Epidermal melanocyte (primary cell): Measurements from ENCODE around the gene BICD2.

Experiments
- DNase-seq: peaks from one replicate; pipeline ENCODE4 v3.0.0; 2011; ENCODE audit warnings: low spot score; ENCODE audit not compliant: insufficient read length

BICD2 gene

DNA sequence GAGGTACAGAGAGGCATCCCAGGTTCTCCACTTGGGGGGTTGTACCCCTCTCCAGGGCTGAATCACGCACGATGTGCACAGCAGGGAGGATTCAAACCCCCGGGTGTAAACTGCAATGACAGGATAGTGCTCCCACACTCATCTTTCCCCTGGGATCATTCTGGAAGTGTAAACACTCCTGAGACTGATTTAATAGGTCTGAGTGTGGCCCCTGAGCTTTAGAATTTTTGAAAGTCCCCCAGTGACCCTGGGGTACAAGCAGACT lies 16.5 kb downstream of the BICD2 start:
- DNase-seq: no peak

DNA sequence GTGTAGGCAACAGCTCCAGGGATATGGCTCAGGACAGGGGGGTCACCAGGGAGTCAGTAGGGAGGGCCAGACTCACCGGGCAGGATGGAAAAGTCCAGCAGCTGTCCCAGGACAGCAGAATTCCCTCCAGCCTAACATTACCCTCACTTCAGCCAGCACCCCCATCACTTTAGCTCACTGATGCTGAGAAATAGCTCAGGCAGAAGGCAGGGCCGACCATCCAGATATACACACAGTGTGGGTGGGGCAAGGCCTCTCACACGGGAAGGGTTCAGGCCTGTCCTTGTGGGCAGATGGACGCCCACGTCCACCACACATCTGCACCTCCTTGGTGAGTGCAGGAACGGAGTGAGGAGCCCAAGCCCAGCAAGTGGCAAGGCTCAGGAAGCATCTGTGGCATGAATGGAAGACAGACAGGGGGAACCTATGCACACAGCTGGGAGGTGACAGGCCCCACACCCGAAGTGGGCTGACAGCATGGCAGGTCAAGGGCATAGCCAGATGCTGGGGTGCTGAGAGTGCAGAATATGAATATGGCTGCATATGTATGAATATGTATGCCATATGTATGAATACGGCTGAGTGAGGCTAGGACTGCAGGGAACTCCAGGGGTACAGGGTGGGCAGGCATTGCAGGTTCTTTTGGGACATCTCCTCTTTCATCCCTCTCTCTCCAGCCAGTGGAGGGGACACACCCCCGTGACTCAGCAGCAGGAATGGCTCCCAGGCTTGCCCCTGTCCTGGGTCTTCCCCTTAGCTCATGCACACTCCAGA lies 17.0 kb downstream of the BICD2 start:
- DNase-seq: no peak

DNA sequence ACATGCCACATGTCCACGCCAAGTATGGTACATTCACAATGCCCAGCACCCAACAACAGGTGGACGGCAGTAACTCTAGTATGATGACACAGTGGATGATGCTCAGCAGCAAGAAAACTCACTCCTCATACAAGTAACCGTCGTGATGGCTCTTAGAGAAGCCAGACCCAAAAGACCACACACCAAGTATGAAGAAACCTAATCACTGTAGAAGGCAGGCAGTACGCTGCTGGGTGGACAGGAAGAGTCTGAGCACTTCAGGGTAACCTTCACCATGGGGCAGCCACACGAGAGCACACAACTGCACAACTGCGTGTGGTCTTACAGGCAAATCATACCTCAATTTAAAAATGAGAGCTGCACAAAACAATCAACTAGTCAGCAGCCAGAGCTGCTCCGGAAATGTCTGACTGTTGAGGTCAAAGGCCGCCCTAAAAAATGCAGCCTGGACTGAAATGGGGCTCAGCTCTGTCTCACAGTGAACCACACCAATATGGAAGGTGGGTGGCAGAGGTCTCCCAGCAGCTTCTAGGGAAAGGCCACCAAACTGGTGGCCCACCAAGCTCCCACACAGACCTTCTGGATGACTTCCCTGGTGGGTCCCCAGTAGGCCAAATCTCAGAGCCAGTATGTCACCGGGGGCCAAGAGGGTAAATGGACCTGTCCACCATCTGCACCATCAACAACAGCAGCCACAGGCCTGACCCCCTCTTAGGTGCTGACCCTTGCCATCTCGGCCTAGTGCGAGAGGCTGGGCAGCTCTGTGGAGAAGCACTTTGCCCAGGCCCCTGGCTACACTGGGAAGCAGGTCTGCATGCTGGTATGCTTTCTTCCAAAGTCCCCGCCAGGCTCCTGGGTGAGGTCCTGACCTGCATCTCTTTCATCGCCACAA lies 17.8 kb downstream of the BICD2 start:
- no peak for DNase-seq

DNA sequence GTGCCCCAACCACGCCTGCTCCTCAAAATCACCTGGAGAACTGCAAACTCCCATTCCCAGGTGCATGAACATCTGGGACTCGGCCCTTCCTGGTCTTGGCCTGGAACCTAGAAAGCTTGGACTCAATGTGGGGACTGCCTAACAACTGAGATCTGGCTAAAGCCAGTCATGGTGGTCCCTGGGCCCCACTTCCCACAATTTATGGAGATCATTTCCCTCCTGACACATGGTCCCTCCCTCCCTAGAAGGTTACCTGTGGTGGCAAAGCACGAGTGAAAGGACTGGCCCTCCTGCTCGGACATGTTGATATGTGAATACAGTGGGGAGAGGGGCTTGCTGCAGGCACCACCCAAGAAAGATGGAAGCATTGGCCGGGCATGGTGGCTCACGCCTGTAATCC lies 18.8 kb downstream of the BICD2 start:
- no peak for DNase-seq

DNA sequence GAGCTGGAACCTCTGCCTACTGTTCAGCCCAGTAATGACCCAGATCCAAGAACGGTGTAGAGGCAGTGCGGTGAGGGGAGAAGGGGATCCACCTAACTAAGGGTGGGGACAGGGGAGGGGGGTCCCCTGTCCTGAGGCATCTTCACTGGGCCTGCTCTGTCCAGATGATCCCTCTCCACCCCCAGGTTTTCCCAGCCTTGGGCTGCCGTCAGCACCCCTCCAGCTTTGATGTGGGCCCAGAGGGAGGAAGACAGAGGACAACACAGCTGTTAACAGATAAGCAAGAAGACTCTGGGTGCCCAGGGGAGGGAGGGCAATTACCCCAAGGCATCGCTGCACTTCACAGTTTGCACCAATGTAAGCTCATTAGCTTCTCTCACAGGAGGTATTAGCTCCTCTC lies 19.3 kb downstream of the BICD2 start:
- no peak for DNase-seq

DNA sequence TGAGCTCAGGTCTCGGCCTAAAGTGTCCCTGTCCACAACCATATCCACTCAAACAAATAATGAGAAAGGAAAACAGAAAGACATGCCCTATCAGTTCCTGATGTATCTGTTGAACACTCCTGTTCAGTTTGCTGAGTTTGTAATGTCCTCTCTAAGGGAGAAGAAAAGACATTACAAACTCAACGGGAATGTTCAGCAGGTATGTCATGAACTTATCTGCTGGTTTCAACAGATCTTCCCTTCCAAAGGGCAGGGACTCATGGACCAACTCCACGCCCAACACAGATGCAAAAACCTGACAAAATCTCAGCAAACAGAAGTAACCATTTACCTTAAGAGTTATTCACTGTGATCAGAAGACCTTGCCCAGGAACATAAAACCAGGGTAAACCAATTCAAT lies 23.7 kb downstream of the BICD2 start:
- no peak for DNase-seq

DNA sequence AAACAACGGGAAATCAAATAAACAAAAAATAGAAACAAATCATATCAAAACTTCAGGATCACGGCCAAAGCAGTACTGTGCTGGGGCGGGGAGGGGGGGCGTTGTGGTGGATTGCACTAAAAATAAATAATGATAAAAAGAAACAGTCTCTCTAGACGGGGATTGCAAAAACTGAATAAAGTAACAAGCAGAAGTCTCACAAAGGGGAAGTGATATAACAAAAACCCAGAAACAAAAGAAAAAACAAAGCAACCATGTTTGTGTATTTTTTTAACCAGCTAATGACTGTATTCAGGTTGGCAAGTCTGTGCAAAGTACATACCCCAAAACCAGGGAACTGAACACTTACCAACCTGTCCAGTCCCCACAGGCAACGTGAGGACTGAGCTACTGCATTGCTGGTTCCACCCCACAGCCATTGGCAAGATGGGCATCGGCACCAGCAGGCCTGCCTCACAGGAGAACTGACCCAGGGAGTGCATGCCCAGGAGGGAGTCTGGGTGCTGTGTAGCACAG lies 24.1 kb downstream of the BICD2 start:
- DNase-seq: no peak

DNA sequence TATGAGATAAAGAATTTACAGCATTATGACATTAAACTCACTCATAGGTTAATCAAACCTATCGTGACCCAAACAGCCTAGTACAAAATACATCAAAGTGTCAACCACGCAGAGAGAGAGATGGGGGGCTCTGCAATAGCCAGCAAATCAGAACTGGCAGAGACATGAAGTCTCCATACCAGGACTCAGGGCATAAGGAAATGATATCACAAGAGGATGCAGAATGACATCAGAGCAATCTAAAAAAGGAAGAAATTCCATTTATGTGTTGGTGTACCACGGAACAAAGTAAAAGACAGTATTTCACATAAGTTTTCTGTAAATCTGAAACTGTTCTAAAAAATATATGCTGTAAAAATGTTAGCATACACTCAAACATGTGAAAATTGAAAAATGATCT lies 24.6 kb downstream of the BICD2 start:
- DNase-seq: no peak

DNA sequence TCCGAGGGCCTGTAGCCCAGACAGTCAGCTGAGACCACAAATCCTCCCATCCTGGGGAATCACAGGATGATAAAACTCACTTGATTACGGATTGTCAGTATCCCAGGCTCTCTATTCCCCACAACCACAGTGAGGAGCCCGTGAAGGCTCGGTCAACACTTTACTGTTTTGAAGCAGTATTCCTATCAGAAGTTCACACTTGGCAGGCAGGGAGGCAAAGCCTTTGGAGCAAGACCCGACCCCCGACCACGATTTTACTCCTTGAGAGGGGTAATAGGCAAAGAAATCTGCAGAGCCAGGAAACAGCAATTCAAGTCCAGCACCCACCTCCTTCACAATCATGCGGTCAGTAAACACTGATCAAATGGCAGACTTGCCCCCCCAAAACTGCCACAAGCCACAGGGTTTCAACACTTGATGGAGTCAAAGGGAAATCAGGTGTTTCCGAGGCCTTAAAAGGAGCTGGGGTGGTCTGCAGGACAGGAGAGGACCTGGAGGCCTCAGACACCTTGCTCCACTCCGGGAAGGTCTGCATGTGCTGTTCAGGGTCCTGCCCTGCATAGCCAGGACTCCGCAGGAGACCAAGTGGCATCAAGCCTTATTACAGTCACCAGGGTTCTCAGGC lies 25.2 kb downstream of the BICD2 start:
- no peak for DNase-seq

DNA sequence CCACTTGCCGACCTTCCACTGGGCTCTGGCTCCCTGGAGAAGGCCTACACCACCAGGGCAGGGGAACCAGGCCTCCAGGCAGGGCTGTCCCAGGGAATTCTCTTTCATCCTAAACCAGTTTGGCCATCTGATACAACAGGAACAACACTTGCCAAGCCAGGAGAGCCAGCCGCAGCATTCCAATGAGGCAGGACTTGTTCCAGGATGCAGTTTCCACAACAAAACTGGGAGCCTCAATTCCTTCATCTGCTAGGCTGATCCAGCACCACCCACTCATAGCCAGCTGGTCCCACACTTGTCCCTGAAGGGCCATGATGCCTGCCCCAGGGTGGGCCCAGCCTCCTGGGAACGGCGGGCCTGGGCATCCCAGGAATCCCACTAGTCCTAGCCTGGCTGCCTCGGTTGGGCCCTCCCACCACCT lies 26.0 kb downstream of the BICD2 start:
- DNase-seq: no peak

DNA sequence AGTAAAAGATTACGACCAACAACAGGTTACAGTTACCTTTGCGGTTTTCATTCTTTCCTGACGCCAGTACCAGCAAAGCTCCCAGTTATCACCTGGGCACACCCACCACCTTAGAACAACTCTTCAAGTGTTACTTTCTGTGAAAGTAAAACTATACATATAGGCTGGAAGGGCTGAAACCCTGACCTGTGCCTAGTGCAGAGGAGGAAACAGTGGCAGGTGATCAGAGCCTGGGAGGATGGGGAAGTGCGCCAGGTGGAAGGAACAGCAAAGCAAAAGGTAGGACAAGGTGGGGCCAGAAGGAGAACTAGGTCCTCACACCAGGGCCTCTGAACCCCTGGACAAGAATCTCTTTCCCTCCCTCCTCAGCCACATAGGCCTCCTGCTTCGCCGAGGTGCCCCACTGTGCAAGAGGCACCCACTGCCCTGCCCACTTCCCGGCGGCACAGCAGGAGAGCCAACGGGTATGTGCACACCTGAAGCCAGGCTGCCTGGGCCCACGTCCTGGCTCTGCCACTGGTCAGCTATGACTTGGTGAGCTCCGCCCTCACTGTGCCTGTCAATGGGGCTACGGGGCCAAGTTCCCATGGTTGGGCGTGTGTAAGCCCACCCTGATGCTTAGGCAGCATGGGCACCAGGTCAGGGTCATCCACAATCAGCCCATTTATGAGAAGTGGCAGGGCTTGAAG lies 26.9 kb downstream of the BICD2 start:
- DNase-seq: no peak

DNA sequence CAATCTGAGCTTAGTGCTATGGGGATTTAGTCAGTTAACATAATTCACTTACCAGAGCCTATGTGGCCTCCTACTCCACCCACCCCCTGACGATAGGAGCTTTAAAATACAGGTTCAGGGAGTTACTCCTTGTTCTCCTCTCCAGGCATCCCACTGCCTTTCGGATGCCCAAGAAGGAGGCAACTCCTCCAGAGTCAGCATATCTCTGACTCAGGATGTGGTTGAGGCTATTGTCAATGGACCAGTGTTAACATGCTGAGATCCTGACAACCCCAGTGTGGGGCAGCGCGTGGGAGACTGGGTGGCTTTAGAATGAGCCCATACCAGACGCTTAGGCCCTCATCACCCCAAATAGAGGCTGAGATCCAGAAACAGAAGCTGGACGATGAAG lies 27.4 kb downstream of the BICD2 start:
- no peak for DNase-seq

DNA sequence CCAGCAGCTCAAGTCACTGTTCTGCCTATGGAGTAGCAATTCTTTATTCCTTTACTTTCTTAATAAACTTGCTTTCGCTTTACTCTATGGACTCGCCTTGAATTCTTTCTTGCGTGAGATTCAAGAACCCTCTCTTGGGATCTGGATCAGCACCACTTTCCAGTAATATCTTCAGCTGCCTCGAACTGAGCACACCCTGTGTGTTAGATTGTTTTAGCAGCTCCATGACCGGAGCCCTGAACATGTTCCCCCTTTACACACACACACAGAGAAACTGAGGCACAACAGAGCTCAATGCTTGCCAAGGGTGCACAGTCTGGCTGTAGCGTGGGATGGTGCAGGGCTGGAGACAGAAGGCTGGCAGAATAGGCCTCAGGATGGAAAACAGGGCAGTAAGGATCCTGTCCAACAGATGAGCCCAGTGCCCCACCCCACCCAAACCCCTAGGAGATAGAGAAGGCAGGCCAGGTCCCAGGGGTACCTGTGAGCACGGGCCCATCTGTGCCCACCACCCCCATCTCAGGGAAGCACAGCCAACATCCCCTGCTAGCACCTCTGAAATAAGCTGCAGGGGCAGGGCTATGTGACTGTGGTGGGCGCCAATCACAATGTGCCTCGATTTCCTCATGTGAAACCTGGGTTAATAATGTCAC lies 27.9 kb downstream of the BICD2 start:
- DNase-seq: no peak

DNA sequence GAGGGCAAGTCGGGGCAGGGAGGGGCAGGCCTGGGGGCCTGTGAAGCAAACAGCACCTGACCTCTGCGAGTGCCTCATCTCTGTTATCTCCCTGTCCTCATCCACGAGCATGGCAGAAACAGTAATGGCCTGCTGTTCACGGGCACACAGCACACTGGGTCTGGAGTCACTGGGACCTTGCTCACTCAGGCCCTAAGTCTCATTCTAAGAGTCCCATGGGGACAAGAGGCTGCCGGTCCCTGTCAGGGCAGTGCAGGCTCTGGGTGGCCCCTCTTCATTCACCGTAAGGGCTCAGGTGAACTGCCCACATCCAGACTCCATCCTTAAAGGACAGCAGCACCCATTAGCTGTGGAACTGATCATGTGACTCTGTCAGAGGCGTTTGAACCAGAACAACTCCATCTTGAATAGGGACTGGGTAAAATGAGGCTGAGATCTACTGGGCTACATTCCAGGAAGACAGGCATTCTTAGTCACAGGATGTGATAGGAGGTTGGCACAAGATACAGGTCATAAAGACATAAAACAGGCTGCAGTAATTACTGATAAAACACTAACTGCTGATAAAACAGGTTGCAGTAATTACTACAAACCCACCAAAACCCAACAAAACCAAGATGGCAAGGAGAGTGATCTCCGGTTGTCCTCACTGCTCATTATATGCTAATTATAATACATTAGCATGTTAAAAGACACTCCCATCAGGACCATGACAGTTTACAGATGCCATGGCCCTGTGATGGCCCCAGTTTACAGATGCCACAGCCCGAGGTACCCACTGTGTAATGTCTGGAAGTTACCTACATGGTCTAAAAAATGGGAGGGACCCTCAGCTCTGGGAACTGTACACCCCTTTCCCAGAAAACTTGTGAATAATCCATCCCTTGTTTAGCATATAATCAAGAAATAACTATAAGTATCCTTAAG lies 28.7 kb downstream of the BICD2 start:
- DNase-seq: no peak

DNA sequence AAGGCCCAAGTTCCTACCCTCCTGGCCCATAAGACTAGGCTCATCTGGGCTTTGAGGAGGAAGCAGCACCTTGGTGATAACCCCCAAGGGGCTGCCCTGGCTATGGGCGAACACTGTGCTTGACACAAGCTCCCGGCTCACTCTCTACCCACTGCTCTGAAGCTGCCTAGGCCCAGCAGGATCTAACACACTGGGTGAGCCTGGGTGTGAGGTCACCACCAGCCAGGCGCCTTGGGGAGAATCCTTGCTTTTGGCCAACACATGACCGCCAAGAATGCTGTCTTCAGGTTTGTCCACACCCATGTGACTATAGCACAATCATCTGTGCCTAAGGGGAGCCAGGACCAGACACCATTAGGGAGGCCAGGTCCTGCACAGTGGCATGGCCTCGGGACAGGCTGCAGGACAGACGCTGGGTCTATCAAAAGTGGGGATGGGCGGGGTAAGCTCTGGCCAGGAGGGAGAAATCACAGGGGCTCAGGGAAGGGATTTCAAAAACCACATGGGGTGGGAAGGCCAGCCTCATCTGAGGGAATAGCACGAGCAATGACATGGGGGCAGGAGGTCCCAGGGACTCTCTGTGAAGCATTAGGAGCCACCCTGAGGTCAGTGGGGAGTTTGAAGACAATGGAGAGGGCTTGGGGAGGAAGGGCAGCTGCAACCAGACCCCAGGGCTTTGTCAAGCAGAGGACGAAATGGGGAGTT lies 29.6 kb downstream of the BICD2 start:
- DNase-seq: no peak

DNA sequence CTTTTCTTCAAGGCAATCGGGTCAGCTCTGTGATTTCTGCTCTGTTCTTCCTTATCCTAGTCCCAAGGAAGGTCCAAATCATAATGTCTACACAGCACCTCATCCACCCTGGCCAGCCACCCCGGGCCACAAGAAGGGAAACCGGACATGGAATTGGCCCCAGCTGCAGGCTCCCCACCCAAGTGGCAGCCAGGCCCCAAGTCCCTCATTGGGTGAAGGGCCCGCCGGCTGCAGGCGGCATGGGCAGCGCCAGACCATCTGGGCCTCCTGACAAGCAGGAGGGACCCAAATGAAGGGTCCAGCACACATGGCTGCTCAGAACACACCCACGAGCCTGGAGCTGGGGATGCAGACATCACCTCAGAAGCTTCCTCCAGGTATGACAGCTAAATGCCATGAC lies 33.7 kb downstream of the BICD2 start:
- DNase-seq: no peak

DNA sequence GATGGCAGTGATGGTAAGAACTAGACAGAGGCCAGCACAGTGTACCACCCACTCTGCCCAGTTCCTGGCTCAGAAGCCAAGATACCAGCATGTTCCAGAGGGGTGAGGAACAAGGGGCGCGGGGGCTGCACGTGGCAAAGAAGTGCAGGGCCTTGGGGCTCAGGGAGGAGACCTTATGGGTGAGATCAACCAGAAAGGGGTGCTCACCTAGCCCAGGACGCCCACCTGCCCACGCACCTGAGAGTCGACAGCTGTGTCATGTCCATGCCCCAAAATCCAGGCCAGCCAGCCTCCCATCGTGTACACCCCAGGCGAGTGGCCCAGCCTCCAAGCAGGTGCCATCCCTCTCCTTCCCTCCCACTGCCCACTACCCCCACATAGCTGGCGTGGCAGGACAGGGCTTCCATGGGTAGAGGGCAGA lies 34.9 kb downstream of the BICD2 start:
- no peak for DNase-seq

DNA sequence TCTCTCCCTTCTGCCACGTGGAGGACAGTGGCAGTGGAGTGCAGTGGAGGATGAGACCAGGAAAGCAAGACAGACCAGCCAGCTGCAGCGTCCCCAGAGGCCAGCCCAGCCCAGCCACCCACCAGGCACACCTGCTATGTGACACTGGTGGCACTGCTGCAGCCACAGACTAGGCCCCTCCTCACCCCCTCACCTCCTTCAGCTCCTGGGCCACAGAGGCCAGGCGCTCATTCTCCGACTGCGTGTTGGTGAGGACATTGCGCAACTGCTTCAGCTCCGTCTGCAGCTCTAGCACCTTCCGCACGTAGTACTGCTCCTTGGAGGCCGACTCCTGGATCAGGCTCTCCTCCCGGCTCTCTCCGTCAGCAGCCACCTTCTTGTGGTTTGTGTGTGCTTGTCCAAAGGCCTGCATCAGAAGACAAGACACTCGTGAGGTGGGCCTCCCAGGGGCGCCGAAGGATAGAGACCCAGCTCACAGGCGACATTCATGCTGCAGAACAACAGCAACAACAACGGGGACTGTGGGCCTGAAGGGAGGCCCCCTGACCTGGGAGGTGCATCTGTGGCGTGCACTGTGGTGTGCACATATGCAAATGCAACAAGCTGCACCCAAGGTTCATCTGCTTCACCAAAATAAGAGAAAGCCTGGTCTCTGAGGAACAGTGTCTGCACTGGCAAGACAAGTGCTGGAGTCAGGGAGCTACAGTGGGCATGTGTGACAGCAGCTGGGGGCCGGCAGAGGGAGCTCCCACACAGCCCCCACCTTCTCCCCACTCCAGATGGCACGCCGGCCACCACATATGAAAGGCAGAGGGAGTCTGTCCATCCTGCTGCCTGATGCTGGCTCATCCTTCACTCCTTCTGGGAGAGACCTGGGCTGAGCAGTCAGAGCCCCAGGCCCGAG lies 35.5 kb downstream of the BICD2 start:
- DNase-seq: no peak
